Measurements from ENCODE around the gene GSDMA. TPM values are rescaled to one million over a fixed set of nuclear protein-coding genes. Genes with fewer than 3 reads are reported as not detected.

The GSDMA gene
- total RNA-seq, 5 donors from 2014 or later (not counting 1 experiment from before 2014, with no cell fraction given), result 0.86 to 7.6 (median 3.4) TPM

DNA sequence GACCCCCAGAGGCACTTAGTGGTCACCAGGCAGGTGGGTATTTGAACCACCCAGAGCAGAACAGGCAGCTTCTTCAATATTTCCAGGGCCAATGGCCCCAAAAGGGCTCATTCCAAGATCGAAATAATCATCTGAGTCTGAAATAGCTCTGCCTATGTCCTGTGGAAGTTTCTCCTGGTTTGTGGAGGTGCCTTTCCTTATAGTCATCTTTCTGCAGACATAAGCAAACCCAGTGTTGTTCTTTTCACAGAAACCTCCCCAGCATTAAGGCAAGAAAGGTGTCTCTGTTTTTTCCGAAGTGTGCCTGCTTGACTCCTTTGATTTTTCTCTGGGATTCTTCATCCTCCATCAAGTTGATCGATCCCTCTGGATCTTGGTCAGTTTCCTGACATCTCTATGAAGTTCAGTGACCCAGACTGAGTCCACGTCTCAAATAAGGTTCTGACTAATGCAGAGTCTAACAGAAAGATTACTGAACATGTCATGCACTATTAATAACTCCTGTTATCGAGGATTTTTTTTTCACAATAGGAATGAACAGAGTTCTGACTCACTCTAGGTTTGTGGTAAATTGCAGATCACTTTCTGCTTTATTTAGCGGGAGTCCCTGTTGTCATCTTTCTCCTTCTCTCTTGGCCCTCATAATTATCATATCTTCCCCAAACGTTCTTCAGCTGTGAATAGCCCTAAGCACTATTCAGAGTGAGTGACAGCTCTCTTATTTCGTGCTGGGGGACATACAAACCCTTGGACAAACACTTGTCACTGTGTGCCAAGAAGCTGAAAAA is 33.8 kb upstream of the GSDMA start:
- WGBS (ENCODE audit: insufficient coverage), result 79% methylated on average over 2 of the region's 8 CpGs
- H3K27me3 ChIP-seq (replicated peaks in 1 of 2; ENCODE audit: control insufficient read depth in 2 of 2, extremely low read depth in 1 of 2, insufficient read depth in 2 of 2, low read length in 1 of 2), result no peaks in the 10 kb centered on the region
- no peaks in the 10 kb centered on the region for H3K27me3 Mint-ChIP-seq
- H3K4me3 ChIP-seq (ENCODE audit: control insufficient read depth in 1 of 2, extremely low read depth in 1 of 2, low read length in 1 of 2), result no peak overlapping the region
- no peak for DNase-seq
- POLR2A ChIA-PET, result no interaction called here
- peaks cover 33 to 40% (median 35%) of the 10 kb centered on the region in 3 donors for H3K4me1 Mint-ChIP-seq
- H3K4me3 Mint-ChIP-seq, result peak overlapping the region in 1 of 3 donors; percentile 12
- peaks cover 19 to 36% of the 10 kb centered on the region in 2 experiments for H3K4me1 ChIP-seq (ENCODE audit: control insufficient read depth in 1 of 2, extremely low read depth in 1 of 2, insufficient read depth in 2 of 2, low read length in 2 of 2)
- H3K36me3 ChIP-seq (ENCODE audit: control insufficient read depth in 2 of 2, extremely low read depth in 1 of 2, insufficient read depth in 1 of 2, low read length in 1 of 2), result peaks cover 0 to 2% of the 10 kb centered on the region in 2 donors
- CTCF ChIA-PET, result interaction anchor here in 1 of 2 donors (0.8 kb wide), 1 partner anchor 10 kb away, joined by 4 read pairs; no protein-coding TSS in a partner anchor
- no peak overlapping the region for H3K27ac Mint-ChIP-seq
- no peaks in the 10 kb centered on the region for H3K9me3 Mint-ChIP-seq
- no peaks in the 10 kb centered on the region for H3K9me3 ChIP-seq
- ATAC-seq (replicated peaks in 1 of 4), result no peak
- no peak overlapping the region for H3K27ac ChIP-seq (ENCODE audit: low read length)
- H3K36me3 Mint-ChIP-seq, result peaks cover 6% of the 10 kb centered on the region

- no peaks in the 10 kb centered on the region for H3K27me3 ChIP-seq (replicated peaks in 1 of 2; ENCODE audit: control insufficient read depth in 2 of 2, extremely low read depth in 1 of 2, insufficient read depth in 2 of 2, low read length in 1 of 2)
- H3K4me3 ChIP-seq (ENCODE audit: control insufficient read depth in 1 of 2, extremely low read depth in 1 of 2, low read length in 1 of 2), result no peak overlapping the region
- DNase-seq, result no peak
- H3K36me3 Mint-ChIP-seq, result no peaks in the 10 kb centered on the region
- H3K27me3 Mint-ChIP-seq, result no peaks in the 10 kb centered on the region
- ChIA-PET CTCF (no interaction called here), POLR2A (interaction anchor here in 1 of 2 donors (0.7 kb wide), 1 partner anchor 79 kb away, joined by 23 read pairs; no protein-coding TSS in a partner anchor)
- H3K27ac Mint-ChIP-seq, result no peak overlapping the region
- 100% methylated on average over 3 of the region's 5 CpGs for WGBS (ENCODE audit: insufficient coverage)
- peaks cover 11 to 28% of the 10 kb centered on the region in 2 experiments for H3K4me1 ChIP-seq (ENCODE audit: control insufficient read depth in 1 of 2, extremely low read depth in 1 of 2, insufficient read depth in 2 of 2, low read length in 2 of 2)
- peaks cover 26 to 33% (median 27%) of the 10 kb centered on the region in 3 donors for H3K4me1 Mint-ChIP-seq
- no peak overlapping the region for H3K27ac ChIP-seq (ENCODE audit: low read length)
- H3K9me3 Mint-ChIP-seq, result no peaks in the 10 kb centered on the region
- ATAC-seq (replicated peaks in 1 of 4), result no peak
- peak overlapping the region in 1 of 3 donors; percentile 12 for H3K4me3 Mint-ChIP-seq
- H3K9me3 ChIP-seq, result no peaks in the 10 kb centered on the region
- no peaks in the 10 kb centered on the region for H3K36me3 ChIP-seq (ENCODE audit: control insufficient read depth in 2 of 2, extremely low read depth in 1 of 2, insufficient read depth in 1 of 2, low read length in 1 of 2)
Measured at GRCh38 chr17:39929646-39930407, 33.0 kb upstream of the GSDMA start.

DNA sequence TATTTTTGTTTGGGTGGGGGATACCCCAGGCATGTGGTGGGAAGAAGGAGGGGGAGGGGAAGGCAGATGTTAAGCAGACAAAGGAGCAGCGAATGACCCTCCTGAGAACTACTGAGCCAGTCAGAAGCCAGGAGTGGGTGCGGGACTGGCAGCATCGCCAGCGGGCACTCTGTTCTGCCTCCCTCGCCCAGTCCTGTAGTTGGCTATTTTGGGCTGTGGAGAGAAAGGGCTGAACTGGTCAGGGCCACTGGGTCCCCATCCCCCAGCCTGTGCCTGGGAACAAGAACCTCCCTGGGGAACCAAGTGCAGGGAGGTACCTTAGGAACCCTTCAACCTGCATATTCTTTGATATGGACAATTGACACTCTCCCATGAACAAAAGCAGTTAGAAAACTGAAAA is 28.9 kb upstream of the GSDMA start:
- Histone ChIP-seq H3K4me3 (ENCODE audit: control insufficient read depth in 1 of 2, extremely low read depth in 1 of 2, low read length in 1 of 2) (no peak overlapping the region), H3K9me3 (no peaks in the 10 kb centered on the region), H3K36me3 (ENCODE audit: control insufficient read depth in 2 of 2, extremely low read depth in 1 of 2, insufficient read depth in 1 of 2, low read length in 1 of 2) (no peaks in the 10 kb centered on the region), H3K27ac (ENCODE audit: low read length) (no peak overlapping the region), H3K27me3 (replicated peaks in 1 of 2; ENCODE audit: control insufficient read depth in 2 of 2, extremely low read depth in 1 of 2, insufficient read depth in 2 of 2, low read length in 1 of 2) (no peaks in the 10 kb centered on the region), H3K4me1 (ENCODE audit: control insufficient read depth in 1 of 2, extremely low read depth in 1 of 2, insufficient read depth in 2 of 2, low read length in 2 of 2) (no peaks in the 10 kb centered on the region)
- Mint-ChIP-seq H3K4me3 (no peak overlapping the region), H3K9me3 (no peaks in the 10 kb centered on the region), H3K27me3 (no peaks in the 10 kb centered on the region), H3K4me1 (peaks cover 0 to 5% (median 0%) of the 10 kb centered on the region in 3 donors), H3K27ac (no peak overlapping the region), H3K36me3 (no peaks in the 10 kb centered on the region)
- DNase-seq (no peak), ATAC-seq (replicated peaks in 1 of 4) (no peak)
- 100% methylated on average over 2 of the region's 5 CpGs for WGBS (ENCODE audit: insufficient coverage)
- POLR2A ChIA-PET, result no interaction called here
- CTCF ChIA-PET, result no interaction called here

- H3K9me3 ChIP-seq, result no peaks in the 10 kb centered on the region
- ATAC-seq (replicated peaks in 1 of 4) (no peak), DNase-seq (no peak)
- Mint-ChIP-seq H3K4me1 (peaks cover 2 to 3% (median 2%) of the 10 kb centered on the region in 3 donors), H3K27ac (no peak overlapping the region), H3K27me3 (no peaks in the 10 kb centered on the region), H3K4me3 (no peak overlapping the region), H3K9me3 (no peaks in the 10 kb centered on the region), H3K36me3 (no peaks in the 10 kb centered on the region)
- ChIA-PET CTCF (no interaction called here), POLR2A (no interaction called here)
- no peaks in the 10 kb centered on the region for H3K27me3 ChIP-seq (replicated peaks in 1 of 2; ENCODE audit: control insufficient read depth in 2 of 2, extremely low read depth in 1 of 2, insufficient read depth in 2 of 2, low read length in 1 of 2)
- no peaks in the 10 kb centered on the region for H3K4me1 ChIP-seq (ENCODE audit: control insufficient read depth in 1 of 2, extremely low read depth in 1 of 2, insufficient read depth in 2 of 2, low read length in 2 of 2)
- H3K4me3 ChIP-seq (ENCODE audit: control insufficient read depth in 1 of 2, extremely low read depth in 1 of 2, low read length in 1 of 2), result no peak overlapping the region
- H3K36me3 ChIP-seq (ENCODE audit: control insufficient read depth in 2 of 2, extremely low read depth in 1 of 2, insufficient read depth in 1 of 2, low read length in 1 of 2), result no peaks in the 10 kb centered on the region
- 93% methylated on average over 4 of the region's 5 CpGs for WGBS (ENCODE audit: insufficient coverage)
- H3K27ac ChIP-seq (ENCODE audit: low read length), result no peak overlapping the region
Measured at GRCh38 chr17:39934324-39934723, 28.5 kb upstream of the GSDMA start.

GRCh38 chr17:39935909-39936308 is 26.9 kb upstream of the GSDMA start:
- no peak overlapping the region for H3K27ac Mint-ChIP-seq
- H3K4me1 ChIP-seq (ENCODE audit: control insufficient read depth in 1 of 2, extremely low read depth in 1 of 2, insufficient read depth in 2 of 2, low read length in 2 of 2), result peaks cover 0 to 9% of the 10 kb centered on the region in 2 experiments
- ChIA-PET CTCF (no interaction called here), POLR2A (no interaction called here)
- DNase-seq (no peak), ATAC-seq (replicated peaks in 1 of 4) (no peak)
- no peak overlapping the region for H3K27ac ChIP-seq (ENCODE audit: low read length)
- WGBS (ENCODE audit: insufficient coverage), result 53% methylated on average over 2 of the region's 3 CpGs
- H3K4me1 Mint-ChIP-seq, result peaks cover 11 to 16% (median 13%) of the 10 kb centered on the region in 3 donors
- H3K36me3 Mint-ChIP-seq, result no peaks in the 10 kb centered on the region
- H3K9me3 ChIP-seq, result no peaks in the 10 kb centered on the region
- no peaks in the 10 kb centered on the region for H3K9me3 Mint-ChIP-seq
- H3K4me3 ChIP-seq (ENCODE audit: control insufficient read depth in 1 of 2, extremely low read depth in 1 of 2, low read length in 1 of 2), result no peak overlapping the region
- H3K36me3 ChIP-seq (ENCODE audit: control insufficient read depth in 2 of 2, extremely low read depth in 1 of 2, insufficient read depth in 1 of 2, low read length in 1 of 2), result no peaks in the 10 kb centered on the region
- H3K4me3 Mint-ChIP-seq, result no peak overlapping the region
- H3K27me3 ChIP-seq (replicated peaks in 1 of 2; ENCODE audit: control insufficient read depth in 2 of 2, extremely low read depth in 1 of 2, insufficient read depth in 2 of 2, low read length in 1 of 2), result no peaks in the 10 kb centered on the region
- H3K27me3 Mint-ChIP-seq, result no peaks in the 10 kb centered on the region

DNA sequence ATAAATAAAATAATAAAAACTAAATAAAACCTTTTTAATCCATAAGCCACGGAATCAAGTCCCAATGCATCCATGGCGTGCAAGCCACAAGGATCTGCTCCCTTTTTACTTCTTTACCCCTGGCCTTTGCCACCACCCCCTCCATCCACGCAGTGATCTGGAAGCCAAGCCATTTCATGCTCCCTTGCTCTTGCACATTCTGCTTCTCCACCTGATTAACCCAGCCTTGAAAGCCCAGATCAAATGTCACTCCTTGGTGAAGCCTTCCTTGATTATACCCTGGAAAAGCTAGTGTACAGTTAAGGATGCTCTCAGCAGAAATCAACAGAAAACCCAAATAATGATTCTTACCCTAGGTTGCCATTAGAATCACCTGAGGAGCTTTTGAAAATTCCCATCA is 25.4 kb upstream of the GSDMA start:
- H3K27me3 Mint-ChIP-seq, result no peaks in the 10 kb centered on the region
- H3K27ac Mint-ChIP-seq, result no peak overlapping the region
- H3K9me3 ChIP-seq, result no peaks in the 10 kb centered on the region
- H3K4me1 ChIP-seq (ENCODE audit: control insufficient read depth in 1 of 2, extremely low read depth in 1 of 2, insufficient read depth in 2 of 2, low read length in 2 of 2), result peaks cover 0 to 9% of the 10 kb centered on the region in 2 experiments
- ChIA-PET CTCF (no interaction called here), POLR2A (no interaction called here)
- DNase-seq, result no peak
- no peaks in the 10 kb centered on the region for H3K36me3 ChIP-seq (ENCODE audit: control insufficient read depth in 2 of 2, extremely low read depth in 1 of 2, insufficient read depth in 1 of 2, low read length in 1 of 2)
- peaks cover 13 to 16% (median 13%) of the 10 kb centered on the region in 3 donors for H3K4me1 Mint-ChIP-seq
- H3K36me3 Mint-ChIP-seq, result no peaks in the 10 kb centered on the region
- 97% methylated on average over 3 of the region's 3 CpGs for WGBS (ENCODE audit: insufficient coverage)
- H3K4me3 ChIP-seq (ENCODE audit: control insufficient read depth in 1 of 2, extremely low read depth in 1 of 2, low read length in 1 of 2), result no peak overlapping the region
- no peak overlapping the region for H3K27ac ChIP-seq (ENCODE audit: low read length)
- no peak for ATAC-seq (replicated peaks in 1 of 4)
- H3K9me3 Mint-ChIP-seq, result no peaks in the 10 kb centered on the region
- H3K4me3 Mint-ChIP-seq, result no peak overlapping the region
- H3K27me3 ChIP-seq (replicated peaks in 1 of 2; ENCODE audit: control insufficient read depth in 2 of 2, extremely low read depth in 1 of 2, insufficient read depth in 2 of 2, low read length in 1 of 2), result no peaks in the 10 kb centered on the region

Data from T-cell (primary cell).